ENCODE data around the gene NFIB. TPM values are rescaled to one million over a fixed set of nuclear protein-coding genes. Genes with fewer than 3 reads are reported as not detected.

NFIB gene
- total and polyA plus RNA-seq, 2 of the 8 experiments (the other 6 are each of a cell fraction or from before 2014, with no cell fraction given), result 2.6 to 13.1 TPM

DNA sequence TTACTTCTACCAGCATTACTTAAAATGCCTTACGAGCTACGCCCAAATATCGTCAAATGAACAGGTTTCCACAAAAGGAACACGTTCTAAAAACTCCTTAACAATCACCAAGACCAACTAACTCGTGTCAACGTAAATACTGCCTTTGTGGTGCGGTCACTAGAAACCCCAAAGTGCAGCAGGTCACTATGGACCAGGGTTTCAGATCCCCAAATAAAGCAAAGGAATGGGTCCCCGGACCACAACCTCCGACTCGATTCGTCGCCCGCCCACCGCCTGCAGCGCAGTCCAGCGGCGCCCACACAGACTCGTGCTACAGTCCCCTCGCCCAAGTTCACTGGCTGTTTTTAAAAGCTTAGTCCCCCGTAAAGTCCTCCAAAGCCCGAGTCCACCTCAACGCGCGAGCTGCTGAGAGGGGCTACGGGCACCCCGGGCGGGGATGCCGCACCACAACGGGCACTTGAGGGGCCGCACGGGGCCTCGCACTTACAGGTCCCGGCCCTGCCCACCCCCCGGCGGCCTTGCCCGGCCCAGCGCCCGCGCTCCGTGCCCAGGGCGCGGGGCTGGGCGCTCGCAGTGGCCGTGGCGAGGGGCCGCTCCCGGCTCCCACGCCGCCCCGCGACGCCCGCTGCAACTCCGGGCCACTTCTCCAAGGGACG lies 1.1 kb downstream of the NFIB start (continued):
- TF ChIP-seq CHD7 (IDR thresholded peaks at IDR 0.05; ENCODE audit: insufficient replicate concordance, low read length) (no peak), TCF12 (IDR thresholded peaks at IDR 0.05; ENCODE audit: low read depth, low read length) (no peak), KDM4A (IDR thresholded peaks at IDR 0.05; ENCODE audit: low read depth, low read length, severe bottlenecking) (peak; percentile 79), EZH2 (IDR thresholded peaks at IDR 0.05; ENCODE audit: low read depth, low read length, severe bottlenecking) (peak; percentile 44), SP4 (IDR thresholded peaks at IDR 0.05; ENCODE audit: low read length) (no peak), JUN (IDR thresholded peaks at IDR 0.05; ENCODE audit: low read depth, low read length) (no peak), JUND (IDR thresholded peaks at IDR 0.05; ENCODE audit: low read length) (no peak), CHD1 (IDR thresholded peaks at IDR 0.05; ENCODE audit: low read depth, low read length) (no peak), ASH2L (IDR thresholded peaks at IDR 0.05; ENCODE audit: low read length) (no peak), BACH1 (IDR thresholded peaks at IDR 0.05; ENCODE audit: low read length) (no peak), POLR2A (IDR thresholded peaks at IDR 0.05; ENCODE audit: control extremely low read depth in 1 of 2, low read depth in 2 of 2, low read length in 2 of 2) (no peak), NRF1 (IDR thresholded peaks at IDR 0.05; ENCODE audit: low read depth, low read length) (no peak), CREB1 (IDR thresholded peaks at IDR 0.05) (no peak)
